ENCODE data around the gene RHOT2.

Gene RHOT2

DNA sequence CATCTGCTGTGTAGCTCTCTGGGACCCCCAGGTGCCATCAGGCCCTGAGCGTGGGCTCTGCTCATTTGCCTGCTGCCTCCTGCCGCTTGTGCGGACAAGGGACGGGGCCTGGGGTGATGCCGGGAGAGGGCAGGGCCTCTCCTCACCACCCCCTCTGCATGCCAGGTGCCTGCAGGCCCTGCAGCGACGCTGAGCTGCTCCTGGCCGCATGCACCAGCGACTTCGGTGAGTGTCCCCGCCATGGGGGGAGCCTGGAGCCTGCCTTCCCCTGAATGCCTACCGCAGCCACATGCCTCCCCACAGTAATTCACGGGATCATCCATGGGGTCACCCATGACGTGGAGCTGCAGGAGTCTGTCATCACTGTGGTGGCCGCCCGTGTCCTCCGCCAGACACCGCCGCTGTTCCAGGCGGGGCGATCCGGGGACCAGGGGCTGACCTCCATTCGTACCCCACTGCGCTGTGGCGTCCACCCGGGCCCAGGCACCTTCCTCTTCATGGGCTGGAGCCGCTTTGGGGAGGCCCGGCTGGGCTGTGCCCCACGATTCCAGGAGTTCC lies 48.9 kb downstream of the RHOT2 start:
- DNase-seq: no peak

DNA sequence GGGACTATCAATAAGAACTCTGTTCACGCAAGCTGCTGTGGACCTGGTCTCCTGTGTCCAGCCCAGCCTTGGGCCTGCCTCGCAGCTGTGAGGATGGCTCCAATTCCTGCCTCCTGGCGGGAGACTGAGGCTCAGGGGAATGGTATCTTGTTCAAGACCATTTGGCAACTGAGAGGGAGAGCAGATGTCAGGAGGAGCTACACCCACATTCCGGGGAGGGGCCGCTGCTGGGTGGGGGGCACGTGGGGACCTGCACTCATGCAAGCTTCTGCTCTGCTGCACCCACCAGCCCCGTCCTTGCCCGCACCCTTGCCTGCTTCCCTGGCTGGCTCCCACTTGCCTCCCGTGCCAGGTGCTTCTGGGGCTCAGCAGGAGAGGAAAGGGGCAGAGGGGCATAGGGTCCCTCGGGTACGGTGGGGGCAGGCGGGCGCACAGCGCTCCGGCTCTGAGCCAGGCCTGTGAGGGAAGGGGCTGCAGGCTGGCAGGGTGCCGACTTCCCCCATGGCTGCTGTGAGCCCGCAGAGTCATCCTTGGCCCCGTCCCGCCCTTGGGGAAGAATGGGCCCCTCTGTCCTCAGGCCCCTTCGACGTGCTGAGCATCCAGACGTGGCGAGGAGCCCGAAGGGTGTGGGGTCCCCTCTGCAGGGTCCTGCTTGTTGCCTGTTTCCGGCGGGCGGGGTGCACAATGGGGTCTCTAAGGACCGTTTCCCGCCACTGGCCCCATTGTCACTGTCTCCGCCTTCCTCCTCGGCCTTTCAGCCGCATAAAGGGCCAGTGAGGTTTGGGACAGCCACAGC lies 49.7 kb downstream of the RHOT2 start:
- no peak for DNase-seq

DNA sequence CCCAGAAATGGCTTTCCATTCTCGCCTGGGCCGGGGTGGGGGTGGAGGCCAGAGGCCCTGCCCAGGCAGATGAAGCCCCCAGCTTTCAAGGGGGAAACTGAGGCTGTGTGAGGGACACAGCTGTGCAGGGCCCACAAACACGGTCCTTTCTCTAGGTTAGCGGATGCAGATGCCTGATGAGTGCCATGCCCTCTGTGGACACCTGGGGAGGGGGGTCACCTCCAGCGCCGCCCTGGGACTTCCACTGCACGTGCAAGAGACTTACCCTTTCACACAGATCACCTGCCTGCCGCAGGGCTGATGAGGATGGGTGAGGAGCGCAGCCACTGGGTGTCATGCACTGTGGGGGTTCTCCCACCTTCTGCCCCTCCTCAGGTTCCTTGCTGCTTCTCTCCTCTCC lies 50.5 kb downstream of the RHOT2 start:
- DNase-seq: no peak

DNA sequence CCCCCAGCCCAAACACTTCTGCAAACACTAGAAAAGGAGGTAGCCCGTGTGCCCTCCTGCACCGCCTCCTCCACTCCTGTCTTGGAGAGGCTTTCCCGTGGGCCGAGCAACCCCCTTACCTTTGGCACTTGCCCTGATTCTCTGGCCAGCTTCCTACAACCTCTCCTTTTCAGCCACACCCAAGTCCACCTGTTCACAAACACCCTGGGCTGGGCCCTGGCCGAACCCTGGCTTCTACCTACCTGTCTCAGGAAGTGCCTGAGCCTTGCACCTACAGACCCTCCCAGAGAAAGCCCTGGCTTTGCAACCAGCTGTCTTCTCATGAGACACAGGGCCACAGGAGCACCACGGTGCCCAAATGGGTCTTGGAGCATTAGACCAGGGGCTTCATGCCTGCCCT lies 51.0 kb downstream of the RHOT2 start:
- no peak for DNase-seq

DNA sequence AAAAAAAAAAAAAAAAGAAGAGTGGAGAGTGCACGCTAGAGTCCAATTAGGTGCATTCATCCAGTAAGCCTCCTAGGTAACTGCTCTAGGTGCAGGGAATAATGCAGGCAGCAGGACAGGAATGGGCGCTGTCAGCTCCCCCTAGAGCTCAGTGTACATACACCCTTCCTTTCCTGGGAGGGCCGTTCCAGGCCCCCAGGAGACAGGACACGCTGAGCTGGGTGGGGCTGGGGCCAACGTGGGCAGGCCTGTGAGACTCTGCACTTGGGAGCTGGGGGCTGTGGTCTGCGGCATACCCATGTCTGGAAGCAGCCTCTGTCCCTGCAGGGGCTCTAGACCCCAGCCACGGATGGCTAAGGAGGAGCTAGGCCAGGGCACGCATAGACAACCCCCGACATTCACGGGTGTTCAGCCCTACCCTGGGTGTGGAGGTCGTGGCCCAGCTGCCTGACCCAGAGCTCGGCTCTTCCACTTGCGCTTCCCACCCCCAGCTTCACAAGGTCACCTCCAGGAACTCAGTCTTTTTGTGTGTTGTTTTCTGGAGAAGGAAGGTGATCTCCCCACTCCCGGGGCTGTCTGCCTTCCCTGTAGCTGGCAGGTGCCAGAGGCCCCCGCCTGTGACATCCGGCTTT lies 52.0 kb downstream of the RHOT2 start:
- peak in 1 of 5 donors; percentile 30 for DNase-seq

DNA sequence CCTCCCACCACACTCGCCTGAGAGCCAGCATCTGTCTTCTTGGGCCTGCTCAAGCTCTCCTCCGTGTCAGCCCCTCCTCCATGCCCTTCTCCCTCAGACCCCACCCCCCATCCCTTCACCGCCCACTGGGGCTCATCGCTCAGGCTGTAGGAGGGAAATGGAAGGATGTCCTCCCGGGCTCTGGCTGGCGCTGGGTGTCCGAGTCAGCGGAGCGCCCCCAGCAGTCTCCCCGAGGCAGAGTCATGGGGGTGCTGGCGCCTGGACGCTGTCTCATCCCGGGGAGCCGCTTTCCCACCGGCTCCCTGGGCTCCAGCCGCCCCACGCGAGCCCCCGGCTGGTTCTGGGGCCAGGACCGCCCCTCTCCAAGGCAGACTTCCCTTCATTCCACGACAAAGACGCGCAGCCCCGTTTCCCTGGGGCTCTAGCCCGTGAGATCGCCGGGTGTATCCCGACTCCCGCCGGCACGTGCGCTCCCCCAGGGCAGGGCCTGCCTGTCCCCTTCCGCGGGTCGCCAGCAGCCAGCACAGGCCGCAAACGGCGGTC lies 52.6 kb downstream of the RHOT2 start:
- peak in 1 of 5 donors; percentile 31 for DNase-seq

DNA sequence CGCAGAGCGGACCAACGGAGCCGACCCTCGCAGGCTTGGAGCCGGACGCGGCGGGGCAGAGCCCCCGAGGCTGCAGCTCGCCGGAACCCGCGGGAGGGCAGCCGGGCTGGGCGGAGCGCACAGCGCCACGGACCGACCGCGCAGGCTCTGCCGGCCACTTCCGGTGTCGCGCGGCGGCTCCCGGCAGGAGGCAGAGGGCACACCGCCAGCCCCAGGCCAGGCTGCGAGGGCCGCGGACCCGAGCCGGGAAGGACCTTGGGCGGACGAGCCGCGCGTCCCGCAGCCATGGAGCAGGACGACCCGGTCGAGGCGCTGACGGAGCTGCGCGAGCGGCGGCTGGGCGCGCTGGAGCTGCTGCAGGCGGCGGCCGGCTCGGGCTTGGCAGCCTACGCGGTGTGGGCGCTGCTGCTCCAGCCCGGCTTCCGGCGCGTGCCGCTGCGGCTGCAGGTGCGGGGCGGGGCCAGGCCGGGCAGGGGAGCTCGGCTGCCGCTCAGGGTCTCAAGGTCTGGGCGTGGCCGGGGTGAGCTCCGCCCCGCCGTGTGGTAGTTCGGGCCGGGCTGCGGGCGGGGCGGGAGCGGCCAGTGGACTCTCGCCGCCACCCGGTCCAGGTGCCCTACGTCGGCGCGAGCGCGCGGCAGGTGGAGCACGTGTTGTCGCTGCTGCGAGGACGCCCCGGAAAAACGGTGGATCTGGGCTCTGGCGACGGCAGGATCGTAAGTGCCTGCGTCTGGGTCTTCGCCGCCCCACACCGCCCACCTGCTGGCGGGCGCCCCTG lies 53.2 kb downstream of the RHOT2 start, which contains the start of gene ANTKMT:
Gene ANTKMT, plus strand, starts transcription at position 157 of the 775 bp plus-strand sequence. Its CDS starts 129 bp downstream, at position 286.
- peak; percentile 48 to 77 (median 67) for DNase-seq

DNA sequence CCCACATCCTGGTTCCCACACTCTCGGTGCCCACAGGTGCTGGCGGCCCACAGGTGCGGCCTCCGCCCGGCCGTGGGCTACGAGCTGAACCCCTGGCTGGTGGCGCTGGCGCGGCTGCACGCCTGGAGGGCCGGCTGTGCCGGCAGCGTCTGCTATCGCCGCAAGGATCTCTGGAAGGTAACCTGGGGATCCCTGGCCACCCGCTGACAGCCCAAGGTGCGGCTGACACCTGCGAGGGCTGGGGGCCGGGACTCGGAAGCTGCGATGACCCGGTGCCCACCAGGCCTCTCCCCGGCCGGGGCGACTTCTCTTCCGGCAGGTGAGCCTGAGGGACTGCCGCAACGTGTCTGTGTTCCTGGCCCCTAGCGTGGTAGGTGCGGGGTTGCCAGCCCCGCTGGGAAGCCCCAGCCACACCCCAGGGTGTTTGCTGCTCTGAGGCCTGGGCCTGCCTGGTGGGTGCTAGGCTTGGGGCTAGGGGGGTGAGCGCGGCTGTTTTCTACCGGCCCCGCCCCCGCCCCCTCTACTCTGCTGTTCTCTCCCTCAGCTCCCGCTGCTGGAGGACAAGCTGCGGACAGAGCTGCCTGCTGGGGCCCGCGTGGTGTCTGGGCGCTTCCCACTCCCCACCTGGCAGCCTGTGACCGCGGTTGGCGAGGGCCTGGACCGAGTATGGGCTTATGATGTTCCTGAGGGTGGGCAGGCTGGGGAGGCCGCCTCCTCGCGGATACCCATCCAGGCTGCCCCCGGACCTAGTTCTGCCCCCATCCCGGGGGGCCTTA lies 54.0 kb downstream of the RHOT2 start:
- DNase-seq: peak in 1 of 5 donors; percentile 24

DNA sequence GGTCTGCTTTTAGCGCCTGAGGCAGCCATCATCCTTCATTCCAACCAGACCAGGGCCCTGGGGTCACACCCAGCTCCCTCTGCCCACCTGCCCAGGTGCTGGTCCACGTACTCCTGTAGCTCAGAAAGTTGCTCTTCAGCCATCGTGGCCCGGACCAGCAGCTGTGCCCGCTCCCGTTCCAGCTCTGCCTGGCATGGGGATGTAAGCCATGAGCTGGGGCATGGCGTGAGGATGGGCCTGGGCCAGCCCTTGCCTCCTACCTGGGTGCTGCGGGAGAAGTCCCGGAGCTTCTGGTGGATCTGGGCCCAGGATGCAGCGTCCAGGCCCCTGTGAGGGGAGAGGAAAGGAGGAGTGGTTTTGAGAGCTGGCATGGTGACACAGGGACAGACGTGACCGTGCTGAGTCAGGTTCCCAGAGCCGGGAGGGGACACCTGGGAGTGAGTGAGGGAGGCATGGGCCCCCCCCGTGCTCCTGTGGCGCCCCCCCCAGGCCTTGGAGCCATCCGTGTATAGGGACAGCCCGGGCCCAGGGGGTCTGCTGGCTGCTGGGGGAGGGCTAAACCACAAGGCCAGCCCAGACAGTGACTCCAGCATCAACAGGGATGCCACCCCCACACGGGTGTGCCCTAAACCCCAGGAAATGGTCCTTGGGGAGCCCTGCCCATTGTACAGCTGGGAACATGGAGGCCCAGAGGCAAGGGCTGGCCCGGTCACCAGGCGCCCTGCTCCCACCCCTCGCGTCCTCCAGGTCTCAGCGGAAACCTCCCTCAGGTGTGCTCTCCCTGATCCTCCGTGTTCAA lies 55.1 kb downstream of the RHOT2 start:
- no peak for DNase-seq

DNA sequence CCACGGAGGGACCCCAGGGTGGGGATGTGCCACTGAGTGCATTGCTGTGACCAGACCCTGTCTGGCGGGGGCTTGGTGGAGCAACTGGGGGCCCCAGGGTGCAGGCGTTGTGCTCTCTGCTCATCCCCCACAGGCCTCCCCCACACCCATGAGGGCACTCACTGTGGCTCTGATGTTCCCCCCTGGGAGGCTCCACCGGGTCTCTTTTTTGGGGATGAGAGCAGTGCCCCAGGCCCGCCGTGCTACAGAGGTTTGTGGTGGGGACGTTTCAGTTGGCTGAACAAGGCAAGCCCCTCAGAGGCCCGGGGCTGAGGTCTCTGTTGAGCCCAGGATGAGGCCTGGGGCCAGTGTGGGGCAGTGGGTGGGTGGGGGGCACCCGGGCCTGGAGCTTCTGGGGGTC lies 55.8 kb downstream of the RHOT2 start:
- DNase-seq: no peak

All from T-helper 1 cell (primary cell).